GM06990 (cell line): ENCODE data around the gene ASCL1.

ENCODE experiments used
- DNase-seq: peaks from one replicate; pipeline ENCODE4 v3.0.0-alpha.2; 2011; ENCODE audit not compliant: insufficient read length; ENCODE audit errors: extremely low read depth
- H3K27me3 ChIP-seq: replicated peaks from 2 replicates; pipeline ENCODE4 v1.6.0; 2011; ENCODE audit warnings: low read length; ENCODE audit not compliant: control insufficient read depth, insufficient read depth
- H3K36me3 ChIP-seq: 2 replicates; pipeline ENCODE4 v1.5.1; 2011; ENCODE audit warnings: low read length; ENCODE audit not compliant: control insufficient read depth, insufficient read depth
- H3K4me3 ChIP-seq: replicated peaks from 2 replicates; pipeline ENCODE4 v1.5.1; 2011; ENCODE audit warnings: low read depth, mild to moderate bottlenecking, control low read depth, low read length
- TF ChIP-seq, protein P1 (sequence below): IDR thresholded peaks from 2 replicates; pipeline ENCODE4 v1.5.1; 2011; ENCODE audit warnings: low read length, control low read depth, mild to moderate bottlenecking, inconsistent platforms; ENCODE audit not compliant: insufficient read depth, poor library complexity, severe bottlenecking

The ASCL1 gene

DNA sequence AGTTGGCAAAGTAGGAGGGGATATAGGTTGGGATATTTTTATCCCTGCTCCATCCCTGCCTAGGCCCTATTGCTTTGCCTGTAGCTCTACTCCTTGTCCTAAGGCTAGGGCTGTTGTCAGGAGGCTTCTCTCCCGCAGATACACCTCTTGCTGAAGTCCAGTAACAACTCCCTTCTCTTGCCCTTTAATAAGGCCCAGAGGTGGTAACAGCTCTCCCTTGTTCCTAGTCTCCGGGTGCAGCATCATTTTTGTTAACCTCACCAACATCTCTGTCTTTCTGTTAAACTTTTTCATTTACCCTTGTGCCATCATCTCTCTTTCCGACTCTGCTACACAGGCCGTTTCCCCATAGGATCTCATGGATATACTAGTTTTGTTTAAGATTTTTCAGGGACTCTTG lies 6.3 kb downstream of the ASCL1 start:
- Histone ChIP-seq H3K4me3 (no peak overlapping the region), H3K36me3 (no peaks in the 10 kb centered on the region), H3K27me3 (peaks cover 2% of the 10 kb centered on the region)
- no peak for DNase-seq
- TF ChIP-seq, protein P1, sequence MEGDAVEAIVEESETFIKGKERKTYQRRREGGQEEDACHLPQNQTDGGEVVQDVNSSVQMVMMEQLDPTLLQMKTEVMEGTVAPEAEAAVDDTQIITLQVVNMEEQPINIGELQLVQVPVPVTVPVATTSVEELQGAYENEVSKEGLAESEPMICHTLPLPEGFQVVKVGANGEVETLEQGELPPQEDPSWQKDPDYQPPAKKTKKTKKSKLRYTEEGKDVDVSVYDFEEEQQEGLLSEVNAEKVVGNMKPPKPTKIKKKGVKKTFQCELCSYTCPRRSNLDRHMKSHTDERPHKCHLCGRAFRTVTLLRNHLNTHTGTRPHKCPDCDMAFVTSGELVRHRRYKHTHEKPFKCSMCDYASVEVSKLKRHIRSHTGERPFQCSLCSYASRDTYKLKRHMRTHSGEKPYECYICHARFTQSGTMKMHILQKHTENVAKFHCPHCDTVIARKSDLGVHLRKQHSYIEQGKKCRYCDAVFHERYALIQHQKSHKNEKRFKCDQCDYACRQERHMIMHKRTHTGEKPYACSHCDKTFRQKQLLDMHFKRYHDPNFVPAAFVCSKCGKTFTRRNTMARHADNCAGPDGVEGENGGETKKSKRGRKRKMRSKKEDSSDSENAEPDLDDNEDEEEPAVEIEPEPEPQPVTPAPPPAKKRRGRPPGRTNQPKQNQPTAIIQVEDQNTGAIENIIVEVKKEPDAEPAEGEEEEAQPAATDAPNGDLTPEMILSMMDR = no peak

DNA sequence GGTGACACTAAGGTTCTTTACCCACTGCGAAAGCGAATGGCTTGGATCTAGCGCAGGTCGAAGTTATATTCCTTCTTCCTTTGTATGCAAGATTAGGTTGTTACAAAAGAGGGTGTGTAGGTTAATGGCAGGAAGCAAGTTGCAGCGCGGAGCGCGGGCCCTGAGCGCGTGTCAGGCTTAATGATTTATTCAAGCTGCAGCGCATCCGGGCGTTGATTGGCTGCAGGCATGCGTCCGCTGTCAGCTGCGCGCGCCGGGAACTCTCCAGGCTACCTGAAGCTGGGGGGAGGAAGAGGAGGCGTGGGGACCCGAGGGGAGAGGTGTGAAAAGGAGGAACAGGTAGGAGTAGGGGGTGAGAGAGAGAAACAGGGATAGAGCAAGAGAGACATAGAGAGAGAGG lies 7.4 kb downstream of the ASCL1 start:
- TF ChIP-seq, protein P1 = no peak
- H3K36me3 ChIP-seq = no peaks in the 10 kb centered on the region
- no peaks in the 10 kb centered on the region; the same call in none of the 2 replicates for H3K27me3 ChIP-seq
- no peak for DNase-seq
- H3K4me3 ChIP-seq = no peak overlapping the region

DNA sequence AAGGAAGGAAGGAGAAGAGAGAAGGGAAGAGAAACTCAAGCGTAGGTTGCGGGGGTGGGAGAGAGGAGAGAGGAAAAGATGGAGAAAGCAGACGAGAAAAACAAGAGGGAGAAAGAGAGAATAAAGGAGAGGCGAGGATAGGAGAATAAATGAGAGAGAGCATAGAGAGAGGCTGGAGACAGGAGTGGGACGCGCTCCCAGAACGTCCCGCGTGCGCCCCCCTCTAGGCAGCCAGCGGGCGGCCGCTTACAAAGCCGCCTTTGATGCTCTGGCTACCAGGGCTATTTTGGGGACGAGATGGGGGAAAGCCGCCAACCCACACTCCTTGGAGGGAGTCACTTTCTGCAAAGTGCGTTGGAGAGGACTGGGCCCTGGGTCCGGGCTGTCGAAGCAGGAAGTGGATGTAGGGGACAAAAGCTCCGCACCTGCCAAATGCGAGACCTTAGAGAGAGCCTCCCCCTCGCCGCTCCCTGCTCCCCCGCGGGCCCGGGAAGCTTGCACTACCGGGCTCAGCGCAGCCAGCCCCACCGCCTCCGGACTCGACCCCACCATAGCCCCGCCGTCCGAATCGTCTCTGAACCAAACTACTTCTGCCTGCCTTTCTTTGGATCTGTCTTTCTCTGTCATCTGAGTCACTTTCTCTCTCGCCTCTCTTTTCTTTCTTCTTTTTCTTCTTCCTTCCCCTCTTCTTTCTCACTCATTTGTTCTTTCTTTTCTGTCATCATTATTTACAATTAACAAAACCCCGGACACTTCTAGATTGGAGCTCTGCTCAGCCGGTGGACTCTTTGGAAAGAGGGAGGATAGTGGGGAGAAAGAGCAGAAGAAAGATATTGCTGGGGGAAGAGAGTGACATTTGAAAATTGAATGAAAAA lies 8.0 kb downstream of the ASCL1 start:
- no peaks in the 10 kb centered on the region for H3K36me3 ChIP-seq
- H3K4me3 ChIP-seq = no peak overlapping the region
- TF ChIP-seq, protein P1 = no peak
- no peak for DNase-seq
- H3K27me3 ChIP-seq = no peaks in the 10 kb centered on the region; the same call in none of the 2 replicates

- no peaks in the 10 kb centered on the region; the same call in none of the 2 replicates for H3K27me3 ChIP-seq
Observed at GRCh38 chr12:102966200-102966863, 8.9 kb downstream of the ASCL1 start.

DNA sequence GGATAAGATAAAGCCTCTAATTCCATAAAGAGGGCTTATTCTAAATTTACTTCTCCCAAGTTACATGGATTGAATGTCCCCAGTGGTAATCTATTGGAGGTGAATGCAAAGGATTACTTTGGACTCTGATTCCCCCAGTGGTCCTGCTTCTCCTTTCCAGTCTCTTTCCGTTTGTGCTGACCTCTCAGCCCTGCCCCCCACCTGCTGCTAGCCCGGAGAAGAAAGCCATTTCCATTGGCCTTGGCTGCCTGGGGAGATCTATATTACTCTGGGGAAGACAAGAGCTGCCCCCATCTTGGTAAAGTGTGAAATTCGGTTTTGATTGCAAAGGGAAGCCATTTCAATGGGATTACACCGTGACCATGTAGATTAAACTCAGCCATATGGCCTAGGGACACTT lies 13.3 kb downstream of the ASCL1 start:
- Histone ChIP-seq H3K27me3 (no peaks in the 10 kb centered on the region; the same call in 1 of the 2 replicates), H3K36me3 (no peaks in the 10 kb centered on the region), H3K4me3 (no peak overlapping the region)
- TF ChIP-seq, protein P1 = no peak
- DNase-seq = no peak

More at GRCh38 chr12:102966200-102966863, 8.9 kb downstream of the ASCL1 start:
- Histone ChIP-seq H3K36me3 (no peaks in the 10 kb centered on the region), H3K4me3 (no peak overlapping the region)
- no peak for DNase-seq
- TF ChIP-seq, protein P1 = no peak
